ENCODE results near the gene DNASE1L2. TPM values are rescaled to one million over a fixed set of nuclear protein-coding genes. Genes with fewer than 3 reads are reported as not detected.

Gene DNASE1L2
- total and polyA plus RNA-seq, 2 experiments from 2014 or later: 0.23 to 0.80 TPM

- H3K9me3 ChIP-seq (ENCODE audit: low read depth): no peaks in the 10 kb centered on the region
- no peaks in the 10 kb centered on the region for H3K27me3 ChIP-seq
- H3K27ac ChIP-seq: no peak overlapping the region
- TF ChIP-seq EZH2phosphoT487 (IDR thresholded peaks at IDR 0.05; ENCODE audit: low read depth, severe bottlenecking, unreplicated experiment) (no peak), CTCF (IDR thresholded peaks at IDR 0.05; ENCODE audit: poor library complexity) (no peak), EZH2 (IDR thresholded peaks at IDR 0.05; ENCODE audit: borderline replicate concordance) (no peak)
- DNase-seq (ENCODE audit: low spot score): no peak
- no peaks in the 10 kb centered on the region for H3K9me2 ChIP-seq (replicated peaks; ENCODE audit: insufficient read depth)
- no peaks in the 10 kb centered on the region for H3K79me2 ChIP-seq
- 91% methylated on average over 35 of the region's 35 CpGs for WGBS (ENCODE audit: low lambda C conversion rate, missing lambda C conversion rate)
- no peak overlapping the region for H2AFZ ChIP-seq
- no peaks in the 10 kb centered on the region for H3K4me1 ChIP-seq (ENCODE audit: insufficient read depth)
- H3K4me2 ChIP-seq: no peak overlapping the region
- H4K20me1 ChIP-seq (ENCODE audit: insufficient read depth, poor library complexity, severe bottlenecking): no peaks in the 10 kb centered on the region
- H3K4me3 ChIP-seq: no peak overlapping the region
- no peaks in the 10 kb centered on the region for H3K36me3 ChIP-seq (replicated peaks; ENCODE audit: insufficient read depth, low read depth)
These were observed 48.7 kb downstream of the DNASE1L2 start for GRCh38 chr16:2284797-2285576.

GRCh38 chr16:2285731-2286191, 49.5 kb downstream of the DNASE1L2 start:
- no peaks in the 10 kb centered on the region for H3K4me1 ChIP-seq (ENCODE audit: insufficient read depth)
- H3K9me2 ChIP-seq (replicated peaks; ENCODE audit: insufficient read depth): no peaks in the 10 kb centered on the region
- no peaks in the 10 kb centered on the region for H3K27me3 ChIP-seq
- H3K9me3 ChIP-seq (ENCODE audit: low read depth): no peaks in the 10 kb centered on the region
- H3K79me2 ChIP-seq: no peaks in the 10 kb centered on the region
- WGBS (ENCODE audit: low lambda C conversion rate, missing lambda C conversion rate): 87% methylated on average over 10 of the region's 13 CpGs
- H2AFZ ChIP-seq: no peak overlapping the region
- H4K20me1 ChIP-seq (ENCODE audit: insufficient read depth, poor library complexity, severe bottlenecking): no peaks in the 10 kb centered on the region
- TF ChIP-seq EZH2 (IDR thresholded peaks at IDR 0.05; ENCODE audit: borderline replicate concordance): no peak
- no peak overlapping the region for H3K4me3 ChIP-seq
- no peak overlapping the region for H3K27ac ChIP-seq
- no peak for DNase-seq (ENCODE audit: low spot score)
- no peaks in the 10 kb centered on the region for H3K36me3 ChIP-seq (replicated peaks; ENCODE audit: insufficient read depth, low read depth)
- no peak overlapping the region for H3K4me2 ChIP-seq

- TF ChIP-seq CTCF (IDR thresholded peaks at IDR 0.05; ENCODE audit: poor library complexity) (no peak), EZH2phosphoT487 (IDR thresholded peaks at IDR 0.05; ENCODE audit: low read depth, severe bottlenecking, unreplicated experiment) (no peak), EZH2 (IDR thresholded peaks at IDR 0.05; ENCODE audit: borderline replicate concordance) (no peak)
These were observed 50.3 kb downstream of the DNASE1L2 start for GRCh38 chr16:2286550-2286949.

GRCh38 chr16:2287916-2288547, 51.8 kb downstream of the DNASE1L2 start:
- DNase-seq (ENCODE audit: low spot score): no peak
- Histone ChIP-seq H3K4me3 (no peak overlapping the region), H3K4me1 (ENCODE audit: insufficient read depth) (no peaks in the 10 kb centered on the region), H3K36me3 (replicated peaks; ENCODE audit: insufficient read depth, low read depth) (no peaks in the 10 kb centered on the region), H4K20me1 (ENCODE audit: insufficient read depth, poor library complexity, severe bottlenecking) (no peaks in the 10 kb centered on the region), H3K4me2 (no peak overlapping the region), H2AFZ (no peak overlapping the region), H3K9me3 (ENCODE audit: low read depth) (no peaks in the 10 kb centered on the region), H3K9me2 (replicated peaks; ENCODE audit: insufficient read depth) (no peaks in the 10 kb centered on the region), H3K79me2 (no peaks in the 10 kb centered on the region), H3K27ac (no peak overlapping the region), H3K27me3 (no peaks in the 10 kb centered on the region)
- TF ChIP-seq CTCF (IDR thresholded peaks at IDR 0.05; ENCODE audit: poor library complexity) (no peak), EZH2phosphoT487 (IDR thresholded peaks at IDR 0.05; ENCODE audit: low read depth, severe bottlenecking, unreplicated experiment) (no peak), EZH2 (IDR thresholded peaks at IDR 0.05; ENCODE audit: borderline replicate concordance) (no peak)
- 93% methylated on average over 35 of the region's 35 CpGs for WGBS (ENCODE audit: low lambda C conversion rate, missing lambda C conversion rate)

More at GRCh38 chr16:2286550-2286949, 50.3 kb downstream of the DNASE1L2 start:
- DNase-seq (ENCODE audit: low spot score): no peak
- no peaks in the 10 kb centered on the region for H3K36me3 ChIP-seq (replicated peaks; ENCODE audit: insufficient read depth, low read depth)
- H3K4me1 ChIP-seq (ENCODE audit: insufficient read depth): no peaks in the 10 kb centered on the region
- no peaks in the 10 kb centered on the region for H3K9me2 ChIP-seq (replicated peaks; ENCODE audit: insufficient read depth)
- 92% methylated on average over 17 of the region's 17 CpGs for WGBS (ENCODE audit: low lambda C conversion rate, missing lambda C conversion rate)
- H3K27me3 ChIP-seq: no peaks in the 10 kb centered on the region
- H2AFZ ChIP-seq: no peak overlapping the region
- H4K20me1 ChIP-seq (ENCODE audit: insufficient read depth, poor library complexity, severe bottlenecking): no peaks in the 10 kb centered on the region
- no peaks in the 10 kb centered on the region for H3K79me2 ChIP-seq
- no peaks in the 10 kb centered on the region for H3K9me3 ChIP-seq (ENCODE audit: low read depth)
- H3K4me2 ChIP-seq: no peak overlapping the region
- H3K4me3 ChIP-seq: no peak overlapping the region
- H3K27ac ChIP-seq: no peak overlapping the region

All from hepatocyte (in vitro differentiated cells).